Memory B cell (primary cell): Measurements from ENCODE around the gene FUT2.
A peak's percentile ranks its signal among the peaks of the same experiment; 100 is the strongest.
"Not testable (repeated sequence)": the region's sequence is repeated elsewhere in the genome, so short reads cannot be mapped to it uniquely, and the experiment has no call there.

Experiments
- ATAC-seq: fragments of 150-1000 bp; cut with Tn5 transposase; 2 replicates; pipeline ENCODE4 v1.10.0; 2021; ENCODE audit warnings: low read depth, mild to moderate bottlenecking, moderate library complexity
- DNase-seq, 2 donors: peaks; one replicate each; pipeline ENCODE4 v3.0.0; 2022; ENCODE audit warnings: low spot score in 2 of 2
- H3K27ac Mint-ChIP-seq: one replicate; pipeline ENCODE4 v1.8.0; 2022; ENCODE audit warnings: mild to moderate bottlenecking, moderate library complexity, mixed read lengths
- H3K27me3 Mint-ChIP-seq: one replicate; pipeline ENCODE4 v1.8.0; 2022; ENCODE audit warnings: mixed read lengths
- H3K36me3 Mint-ChIP-seq: one replicate; pipeline ENCODE4 v1.8.0; 2022; ENCODE audit warnings: mild to moderate bottlenecking, mixed read lengths
- H3K4me1 Mint-ChIP-seq: one replicate; pipeline ENCODE4 v1.8.0; 2022; ENCODE audit warnings: mixed read lengths
- H3K4me3 Mint-ChIP-seq: one replicate; pipeline ENCODE4 v1.8.0; 2022; ENCODE audit warnings: mild to moderate bottlenecking, moderate library complexity, mixed read lengths
- H3K9me3 Mint-ChIP-seq: one replicate; pipeline ENCODE4 v1.8.0; 2022; ENCODE audit warnings: mixed read lengths

The FUT2 gene

DNA sequence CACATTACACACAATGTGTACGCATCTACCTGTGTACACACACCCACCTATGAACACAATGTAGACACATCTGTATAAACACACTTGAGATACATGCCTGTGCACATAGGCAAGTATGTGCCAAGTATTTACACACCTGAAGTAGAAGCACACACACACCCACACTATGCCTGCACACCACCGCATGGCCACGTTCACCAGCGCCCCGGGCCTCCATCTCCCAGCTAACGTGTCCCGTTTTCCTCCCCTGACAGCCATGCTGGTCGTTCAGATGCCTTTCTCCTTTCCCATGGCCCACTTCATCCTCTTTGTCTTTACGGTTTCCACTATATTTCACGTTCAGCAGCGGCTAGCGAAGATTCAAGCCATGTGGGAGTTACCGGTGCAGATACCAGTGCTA is 6.9 kb downstream of the FUT2 start:
- Mint-ChIP-seq H3K27me3 (peaks cover 5% of the 10 kb centered on the region), H3K4me3 (no peak overlapping the region), H3K27ac (no peak overlapping the region), H3K36me3 (peaks cover 18% of the 10 kb centered on the region), H3K9me3 (peaks cover 2% of the 10 kb centered on the region), H3K4me1 (peaks cover 5% of the 10 kb centered on the region)
- ATAC-seq (no peak), DNase-seq (no peak)

DNA sequence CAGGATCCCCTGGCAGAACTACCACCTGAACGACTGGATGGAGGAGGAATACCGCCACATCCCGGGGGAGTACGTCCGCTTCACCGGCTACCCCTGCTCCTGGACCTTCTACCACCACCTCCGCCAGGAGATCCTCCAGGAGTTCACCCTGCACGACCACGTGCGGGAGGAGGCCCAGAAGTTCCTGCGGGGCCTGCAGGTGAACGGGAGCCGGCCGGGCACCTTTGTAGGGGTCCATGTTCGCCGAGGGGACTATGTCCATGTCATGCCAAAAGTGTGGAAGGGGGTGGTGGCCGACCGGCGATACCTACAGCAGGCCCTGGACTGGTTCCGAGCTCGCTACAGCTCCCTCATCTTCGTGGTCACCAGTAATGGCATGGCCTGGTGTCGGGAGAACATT is 7.5 kb downstream of the FUT2 start:
- DNase-seq (no peak), ATAC-seq (no peak)
- Mint-ChIP-seq H3K27ac (no peak overlapping the region), H3K36me3 (peaks cover 18% of the 10 kb centered on the region), H3K9me3 (peaks cover 2% of the 10 kb centered on the region), H3K27me3 (peaks cover 4% of the 10 kb centered on the region), H3K4me3 (no peak overlapping the region), H3K4me1 (peaks cover 5% of the 10 kb centered on the region)

DNA sequence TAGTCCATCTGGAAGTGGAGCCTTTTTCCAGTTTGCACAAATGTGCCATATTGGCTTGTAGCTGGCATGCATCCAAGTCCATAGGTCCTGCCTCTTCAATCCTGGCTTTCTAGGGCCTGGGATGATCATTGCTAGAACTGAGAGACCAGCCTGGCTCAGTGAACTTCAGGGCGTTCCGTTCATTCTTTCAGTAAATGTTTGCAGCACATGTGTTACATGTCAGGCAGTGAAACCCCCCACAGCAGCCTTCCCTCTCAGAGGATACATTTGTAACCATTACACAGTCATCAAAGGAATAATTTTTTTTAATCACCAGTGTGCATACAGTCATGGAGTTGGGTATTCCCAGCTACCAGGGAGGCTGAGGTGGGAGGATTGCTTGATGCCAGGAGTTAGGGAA is 9.7 kb downstream of the FUT2 start:
- peaks cover 20% of the 10 kb centered on the region for H3K36me3 Mint-ChIP-seq
- no peak for DNase-seq

DNA sequence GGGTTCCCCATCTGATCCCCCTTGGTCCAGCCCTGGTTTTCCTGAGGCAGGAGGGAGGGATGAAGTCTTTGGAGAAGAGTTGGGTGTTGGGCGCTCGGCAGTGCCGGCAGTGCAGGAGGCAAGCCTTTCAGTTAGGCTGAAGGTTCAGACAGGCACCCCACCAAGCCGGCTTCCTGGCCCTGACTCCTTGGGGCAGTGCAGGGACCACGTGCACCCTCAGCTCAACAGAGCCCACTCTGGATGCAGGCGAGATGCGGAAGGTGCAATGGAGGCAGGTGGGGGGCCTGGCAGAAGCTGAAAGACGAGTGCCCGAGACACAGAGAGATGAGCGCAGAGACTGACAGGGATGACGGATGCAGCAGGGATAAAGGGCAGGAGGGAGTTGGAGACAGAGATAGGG is 12.7 kb downstream of the FUT2 start:
- no peak for DNase-seq

More for the DNA sequence above, 9.7 kb downstream of the FUT2 start:
- no peaks in the 10 kb centered on the region for H3K27me3 Mint-ChIP-seq
- peaks cover 9% of the 10 kb centered on the region for H3K4me1 Mint-ChIP-seq
- H3K4me3 Mint-ChIP-seq, result no peak overlapping the region
- no peak for ATAC-seq
- H3K9me3 Mint-ChIP-seq, result peaks cover 4% of the 10 kb centered on the region
- H3K27ac Mint-ChIP-seq, result no peak overlapping the region

DNA sequence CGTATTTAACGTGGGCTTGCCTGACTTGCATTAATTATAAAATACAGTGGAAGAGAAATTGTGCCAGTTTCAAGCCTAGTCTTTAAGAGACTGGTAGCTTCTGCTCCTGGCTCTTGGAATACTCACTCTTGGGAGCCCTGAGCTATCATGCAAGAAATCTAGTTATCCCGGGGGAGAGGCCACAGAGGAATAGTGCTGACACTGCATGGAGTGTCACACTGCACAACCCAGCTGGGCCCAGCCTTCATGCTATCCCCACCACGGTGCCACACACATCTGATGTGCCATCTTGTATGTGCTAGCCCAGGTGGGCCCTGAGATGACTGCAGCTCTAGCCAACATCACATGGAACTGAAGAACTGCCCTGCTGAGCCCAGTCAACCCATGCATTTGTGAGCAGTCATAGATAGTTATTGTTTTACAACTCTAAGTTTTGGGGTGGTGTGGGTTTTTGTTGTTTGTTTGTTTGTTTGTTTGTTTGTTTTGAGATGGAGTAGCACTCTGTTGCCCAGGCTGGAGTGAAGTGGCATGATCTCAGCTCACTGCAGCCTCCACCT is 15.4 kb downstream of the FUT2 start:
- ATAC-seq (no peak), DNase-seq (no peak)
- no peak overlapping the region for H3K27ac Mint-ChIP-seq
- H3K36me3 Mint-ChIP-seq, result peaks cover 9% of the 10 kb centered on the region
- H3K9me3 Mint-ChIP-seq, result peaks cover 4% of the 10 kb centered on the region
- H3K27me3 Mint-ChIP-seq, result no peaks in the 10 kb centered on the region
- H3K4me3 Mint-ChIP-seq, result no peak overlapping the region
- H3K4me1 Mint-ChIP-seq, result peaks cover 17% of the 10 kb centered on the region

More for the DNA sequence above, 12.7 kb downstream of the FUT2 start:
- Mint-ChIP-seq H3K4me1 (peaks cover 7% of the 10 kb centered on the region), H3K27me3 (no peaks in the 10 kb centered on the region), H3K27ac (no peak overlapping the region), H3K36me3 (peaks cover 13% of the 10 kb centered on the region), H3K4me3 (no peak overlapping the region), H3K9me3 (peaks cover 4% of the 10 kb centered on the region)
- no peak for ATAC-seq

DNA sequence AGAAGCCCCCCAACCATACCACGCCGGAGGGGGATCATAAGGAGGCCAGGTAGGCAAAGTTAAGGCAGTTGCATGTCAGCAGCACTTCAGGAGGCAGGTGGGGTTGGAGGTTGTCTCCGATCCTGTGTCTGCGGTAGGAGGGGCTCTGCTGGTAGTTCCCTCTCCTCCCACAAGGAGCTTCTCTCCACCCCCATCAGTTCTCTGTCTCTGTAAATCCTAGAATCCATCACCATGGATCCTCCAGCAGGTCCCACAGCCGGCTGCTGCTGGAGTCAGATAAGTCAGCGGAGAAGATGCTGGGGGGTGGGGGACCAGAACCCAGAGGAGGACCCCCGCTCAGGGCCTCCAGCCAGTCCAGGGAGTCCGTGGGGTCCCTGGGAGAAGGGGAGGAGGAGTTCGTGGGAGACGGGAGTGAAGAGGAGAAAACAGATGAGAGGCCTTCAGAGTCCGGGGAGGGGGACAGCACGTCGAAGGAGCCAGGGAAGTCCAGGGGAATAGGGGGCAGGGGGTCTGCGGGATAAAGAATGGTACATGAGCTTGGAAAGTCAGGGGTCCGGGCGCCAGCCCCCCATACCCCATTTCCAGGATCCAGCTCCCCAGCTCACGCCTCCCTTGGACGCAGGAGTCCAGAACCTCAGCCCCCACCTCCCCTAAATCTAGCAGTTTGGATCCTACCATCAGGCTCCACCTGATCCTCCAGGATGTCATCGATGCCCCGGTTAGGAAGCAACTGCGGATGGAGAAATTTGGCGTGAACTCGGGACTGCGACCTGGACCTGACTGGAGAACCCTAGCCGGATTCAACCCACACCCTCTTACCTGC is 17.5 kb downstream of the FUT2 start:
- H3K27ac Mint-ChIP-seq, result no peak overlapping the region
- peaks cover 17% of the 10 kb centered on the region for H3K4me1 Mint-ChIP-seq
- peak overlapping the region; percentile 83 for H3K4me3 Mint-ChIP-seq

DNA sequence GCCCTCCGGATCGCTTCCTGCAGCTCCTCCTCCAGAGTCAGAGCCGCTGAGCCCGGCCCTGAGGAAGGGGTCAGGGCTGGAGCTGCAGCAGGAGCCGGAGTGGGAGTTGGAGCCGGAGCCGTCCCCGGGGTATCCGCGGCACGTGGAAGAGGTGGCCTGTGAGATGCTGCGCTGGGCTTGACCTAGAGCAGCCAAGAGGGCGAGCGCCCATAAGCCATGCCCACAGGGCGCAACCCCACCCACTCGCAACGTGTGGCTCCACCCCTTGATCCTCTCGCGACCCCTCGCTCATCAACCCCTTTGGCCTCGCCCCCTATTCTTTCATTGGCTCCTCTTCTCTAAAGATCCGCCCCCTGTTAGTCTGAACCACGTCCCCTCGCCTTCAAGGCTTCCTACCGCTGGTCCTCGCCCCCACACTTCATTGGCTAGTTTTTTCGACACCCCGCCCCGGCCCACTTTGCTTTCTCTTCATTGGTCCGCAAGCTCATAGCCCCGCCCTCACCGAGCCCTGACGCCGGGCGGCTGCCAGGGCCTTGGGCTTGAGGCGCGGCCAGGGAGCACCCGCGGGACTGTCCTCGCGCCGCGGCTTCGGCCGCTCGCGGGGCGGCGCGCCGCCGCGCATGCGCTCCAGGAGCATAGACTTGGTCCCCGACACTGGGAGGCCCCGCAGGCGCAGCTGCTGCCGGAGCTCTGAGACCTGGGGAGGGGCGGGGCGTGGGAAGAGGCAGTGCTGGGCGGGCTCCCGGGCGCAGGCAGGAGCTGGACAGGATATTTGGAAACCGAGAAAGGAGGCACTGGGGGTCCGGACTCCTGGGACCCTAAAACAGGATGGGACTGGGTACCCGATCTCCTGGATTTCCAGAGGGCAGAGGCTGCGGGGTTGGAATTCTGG is 18.3 kb downstream of the FUT2 start:
- DNase-seq (peak; percentile 94), ATAC-seq (peak; percentile 90)
- H3K27ac Mint-ChIP-seq, result peak overlapping the region; percentile 75
- no peaks in the 10 kb centered on the region for H3K9me3 Mint-ChIP-seq
- H3K36me3 Mint-ChIP-seq, result no peaks in the 10 kb centered on the region
- H3K4me1 Mint-ChIP-seq, result peaks cover 14% of the 10 kb centered on the region
- no peaks in the 10 kb centered on the region for H3K27me3 Mint-ChIP-seq
- H3K4me3 Mint-ChIP-seq, result peak overlapping the region; percentile 83

More for the DNA sequence above, 17.5 kb downstream of the FUT2 start:
- no peaks in the 10 kb centered on the region for H3K27me3 Mint-ChIP-seq
- DNase-seq, result no peak
- ATAC-seq, result no peak
- peaks cover 2% of the 10 kb centered on the region for H3K36me3 Mint-ChIP-seq
- H3K9me3 Mint-ChIP-seq, result peaks cover 2% of the 10 kb centered on the region

DNA sequence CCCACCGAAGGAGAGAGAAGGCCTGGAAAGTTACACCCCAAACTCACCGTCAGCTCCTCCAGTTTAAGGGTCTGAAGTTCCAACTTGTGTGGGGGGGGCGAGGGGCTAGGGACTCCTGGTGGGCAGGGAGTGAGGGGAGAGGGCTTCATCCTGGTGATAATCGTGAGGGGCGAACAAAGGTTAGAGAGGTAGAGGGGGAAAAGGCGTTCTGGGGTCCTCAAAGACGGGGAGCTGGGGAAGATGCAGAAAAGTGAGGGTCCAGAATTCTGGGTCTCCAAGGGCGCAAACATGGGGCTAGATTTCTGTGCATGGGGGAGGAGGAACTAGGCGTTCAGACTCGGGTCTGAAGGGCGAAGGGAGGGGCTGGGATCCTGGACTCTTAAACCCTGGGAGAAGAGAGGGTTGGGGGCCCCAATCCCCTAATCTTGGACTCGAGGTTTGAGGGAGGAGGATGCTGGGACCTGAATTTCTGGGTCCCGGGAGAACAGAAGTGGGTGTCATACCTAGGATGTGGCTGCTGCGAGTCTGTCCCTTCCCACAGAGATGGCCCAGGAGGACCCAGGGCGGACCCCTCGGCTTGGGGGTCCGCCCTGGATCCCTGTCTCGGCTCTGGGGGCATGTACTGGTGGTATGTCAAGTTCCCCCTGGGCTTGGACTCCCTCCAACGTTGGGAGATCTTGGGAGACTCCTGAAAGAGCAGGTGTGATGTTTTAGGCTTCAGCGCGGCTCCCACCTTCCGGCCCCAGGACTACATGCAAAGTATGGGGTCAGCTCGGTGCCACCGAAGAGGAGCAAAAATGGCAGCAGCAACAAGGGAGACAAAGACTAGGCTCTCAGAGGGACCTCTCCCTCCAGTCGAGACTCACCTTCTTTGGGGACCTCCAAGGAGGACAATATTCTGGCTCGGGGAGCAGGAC is 19.2 kb downstream of the FUT2 start:
- Mint-ChIP-seq H3K4me3 (peak overlapping the region; percentile 83), H3K27me3 (no peaks in the 10 kb centered on the region), H3K9me3 (no peaks in the 10 kb centered on the region), H3K4me1 (peaks cover 14% of the 10 kb centered on the region), H3K27ac (peak overlapping the region; percentile 75), H3K36me3 (no peaks in the 10 kb centered on the region)
- no peak for DNase-seq
- no peak for ATAC-seq

DNA sequence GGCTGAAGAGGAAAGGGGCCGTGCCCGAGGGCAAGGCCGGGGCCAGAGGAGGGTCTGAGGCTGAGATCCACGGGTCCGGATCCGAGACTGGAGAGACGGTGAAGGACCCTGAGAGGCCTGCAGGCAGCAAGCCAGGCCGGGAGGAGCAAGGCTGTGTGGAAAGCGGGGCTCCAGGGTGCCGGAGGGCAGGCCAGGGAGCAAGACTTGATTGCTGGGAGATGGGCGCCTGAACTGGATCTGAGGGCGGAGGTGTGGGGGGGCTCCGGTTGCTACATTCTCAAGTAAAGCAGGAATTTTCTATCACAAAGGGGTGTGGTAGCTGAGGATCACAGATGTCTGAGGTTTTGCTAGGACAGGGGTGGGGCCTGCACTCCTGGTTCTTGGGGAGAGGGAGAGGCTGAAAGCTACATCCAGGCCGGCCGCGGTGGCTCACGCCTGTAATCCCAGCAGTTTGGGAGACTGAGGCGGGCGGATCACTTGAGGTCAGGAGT is 20.0 kb downstream of the FUT2 start:
- peaks cover 14% of the 10 kb centered on the region for H3K4me1 Mint-ChIP-seq
- DNase-seq, result no peak
- no peaks in the 10 kb centered on the region for H3K36me3 Mint-ChIP-seq
- peak overlapping the region; percentile 11 for H3K4me3 Mint-ChIP-seq
- ATAC-seq, result no peak
- no peaks in the 10 kb centered on the region for H3K9me3 Mint-ChIP-seq
- H3K27ac Mint-ChIP-seq, result no peak overlapping the region
- H3K27me3 Mint-ChIP-seq, result no peaks in the 10 kb centered on the region

DNA sequence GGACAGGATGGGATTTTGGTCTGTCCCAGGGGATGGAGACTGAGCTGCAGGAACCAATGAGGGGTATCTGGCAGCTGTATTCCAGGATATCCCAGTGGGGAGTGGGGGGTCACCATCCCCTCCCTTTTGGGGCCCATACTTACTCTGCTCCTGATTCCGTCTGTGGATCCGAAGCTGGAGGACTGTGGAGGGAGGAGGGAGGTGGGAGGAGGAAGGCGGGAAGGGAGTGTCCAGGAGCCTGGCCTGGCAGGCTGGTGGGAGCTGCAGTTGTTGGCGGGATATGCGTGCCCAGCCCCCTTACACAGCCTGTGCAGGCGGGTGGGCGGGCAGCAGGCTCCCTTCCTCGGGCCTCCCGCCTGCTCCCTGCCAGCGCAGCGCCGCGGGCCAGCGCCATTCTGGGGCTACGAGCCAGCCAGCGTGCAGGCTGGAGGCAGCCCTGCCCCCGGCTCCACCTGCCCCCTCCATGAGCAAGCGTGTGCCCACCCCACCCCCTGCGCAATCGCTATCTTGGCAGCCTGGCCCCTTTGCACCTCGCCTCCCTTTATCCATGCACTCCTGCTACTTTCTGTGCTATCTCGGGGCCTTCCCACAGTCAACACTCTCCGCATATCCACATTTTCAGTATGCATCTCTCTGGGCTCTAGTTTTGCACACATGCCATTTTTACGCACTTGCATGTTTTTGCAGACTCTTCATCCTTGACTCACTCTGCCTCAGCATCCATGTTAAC is 21.0 kb downstream of the FUT2 start:
- Mint-ChIP-seq H3K9me3 (no peaks in the 10 kb centered on the region), H3K27ac (no peak overlapping the region), H3K36me3 (no peaks in the 10 kb centered on the region), H3K4me3 (no peak overlapping the region), H3K4me1 (peaks cover 18% of the 10 kb centered on the region), H3K27me3 (no peaks in the 10 kb centered on the region)
- DNase-seq (no peak), ATAC-seq (no peak)

DNA sequence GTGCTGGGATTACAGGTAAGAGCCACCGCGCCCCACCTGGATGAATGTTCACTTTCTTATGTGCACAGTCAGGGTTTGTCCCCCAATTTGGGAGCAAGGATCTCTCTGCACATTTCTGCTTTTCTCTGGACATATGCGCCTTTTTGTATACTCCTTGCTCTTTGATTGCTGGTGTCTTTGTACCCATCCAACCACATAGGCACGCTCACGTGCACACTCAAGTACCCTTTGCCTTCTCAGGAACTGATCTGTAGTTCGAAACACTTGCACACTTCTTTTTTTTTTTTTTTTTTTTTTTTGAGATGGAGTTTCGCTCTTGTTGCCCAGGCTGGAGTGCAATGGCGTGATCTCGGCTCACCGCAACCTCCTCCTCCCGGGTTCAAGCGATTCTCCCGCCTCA is 22.3 kb downstream of the FUT2 start:
- not testable (repeated sequence) for H3K36me3 Mint-ChIP-seq, DNase-seq, H3K27ac Mint-ChIP-seq, H3K27me3 Mint-ChIP-seq, H3K9me3 Mint-ChIP-seq, ATAC-seq, H3K4me3 Mint-ChIP-seq
- H3K4me1 Mint-ChIP-seq, result peaks cover 17% of the 10 kb centered on the region

DNA sequence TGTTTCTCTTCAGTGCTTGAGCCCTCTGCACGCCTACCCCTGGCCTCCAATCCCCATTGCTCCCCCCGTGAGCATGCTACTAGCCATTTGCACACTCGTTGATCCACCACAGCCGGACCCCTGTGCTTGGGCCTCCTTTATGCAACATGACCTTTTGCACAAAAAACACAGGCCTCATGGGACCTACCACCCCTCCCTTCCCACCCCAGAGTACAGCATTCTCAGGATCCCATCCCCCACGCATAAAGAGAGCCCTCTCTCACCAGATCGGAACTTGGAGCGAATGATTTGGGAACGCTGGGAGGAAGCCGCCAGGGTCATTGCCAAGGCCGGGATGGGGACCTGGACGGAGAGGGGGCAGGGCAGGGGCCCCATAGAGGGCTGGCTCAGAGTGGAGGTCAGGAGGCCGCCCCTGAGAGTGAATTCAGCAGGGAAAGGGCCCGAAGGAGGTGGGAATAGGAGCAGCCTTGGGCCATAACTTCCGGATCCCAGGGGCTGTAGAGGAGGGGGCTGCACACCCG is 23.0 kb downstream of the FUT2 start:
- Mint-ChIP-seq H3K4me3 (no peak overlapping the region), H3K36me3 (no peaks in the 10 kb centered on the region), H3K27ac (no peak overlapping the region), H3K4me1 (peaks cover 12% of the 10 kb centered on the region), H3K27me3 (no peaks in the 10 kb centered on the region), H3K9me3 (no peaks in the 10 kb centered on the region)
- no peak for DNase-seq
- no peak for ATAC-seq
